H9 (cell line): ENCODE results near the gene MVB12A. TPM values are rescaled to one million over a fixed set of nuclear protein-coding genes. Genes with fewer than 3 reads are reported as not detected.
A peak's percentile ranks its signal among the peaks of the same experiment; 100 is the strongest.

Source experiments
- DNase-seq: peaks from one replicate; pipeline ENCODE4 v3.0.0-alpha.2; 2017
- H2AFZ ChIP-seq: one replicate; pipeline ENCODE4 v1.6.1; 2013; ENCODE audit warnings: mild to moderate bottlenecking, low read length, control low read depth, moderate library complexity
- H2AK5ac ChIP-seq: 2 replicates; pipeline ENCODE4 v1.6.1; 2013; ENCODE audit warnings: low read length, control low read depth, mixed read lengths; ENCODE audit not compliant: insufficient read length
- H2BK120ac ChIP-seq: one replicate; pipeline ENCODE4 v1.6.1; 2013; ENCODE audit warnings: low read depth, mild to moderate bottlenecking, low read length, control low read depth, inconsistent platforms; ENCODE audit not compliant: poor library complexity, severe bottlenecking
- H2BK12ac ChIP-seq: 2 replicates; pipeline ENCODE4 v1.6.1; 2013; ENCODE audit warnings: low read length, control low read depth, mixed read lengths, low read depth; ENCODE audit not compliant: insufficient read length
- H2BK15ac ChIP-seq: 2 replicates; pipeline ENCODE4 v1.6.1; 2013; ENCODE audit warnings: low read depth, low read length, control low read depth
- H2BK20ac ChIP-seq: one replicate; pipeline ENCODE4 v1.6.1; 2013; ENCODE audit warnings: low read depth, mild to moderate bottlenecking, low read length, control low read depth, inconsistent platforms; ENCODE audit not compliant: poor library complexity, severe bottlenecking
- H2BK5ac ChIP-seq: 2 replicates; pipeline ENCODE4 v1.6.1; 2013; ENCODE audit warnings: low read length, control low read depth, mixed read lengths; ENCODE audit not compliant: insufficient read length
- H3K14ac ChIP-seq: 2 replicates; pipeline ENCODE4 v1.6.1; 2013; ENCODE audit warnings: low read length, control low read depth; ENCODE audit not compliant: insufficient read depth
- H3K18ac ChIP-seq: 2 replicates; pipeline ENCODE4 v1.6.1; 2013; ENCODE audit warnings: low read depth, mild to moderate bottlenecking, mixed read lengths, low read length, control low read depth; ENCODE audit not compliant: insufficient read length
- H3K23ac ChIP-seq: 2 replicates; pipeline ENCODE4 v1.6.1; 2013; ENCODE audit warnings: low read length, control low read depth, mixed read lengths, low read depth; ENCODE audit not compliant: insufficient read length
- H3K23me2 ChIP-seq: 2 replicates; pipeline ENCODE4 v1.6.1; 2013; ENCODE audit warnings: low read depth, mild to moderate bottlenecking, mixed read lengths, low read length, control low read depth; ENCODE audit not compliant: insufficient read length, poor library complexity, severe bottlenecking
- H3K27ac ChIP-seq: 2 replicates; pipeline ENCODE4 v1.5.1; 2013; ENCODE audit warnings: low read length, control low read depth, mixed read lengths, low read depth; ENCODE audit not compliant: insufficient read length
- H3K27me3 ChIP-seq: 2 replicates; pipeline ENCODE4 v1.6.1; 2013; ENCODE audit warnings: low read length, control low read depth, inconsistent platforms; ENCODE audit not compliant: insufficient read depth
- H3K4ac ChIP-seq: 2 replicates; pipeline ENCODE4 v1.6.1; 2013; ENCODE audit warnings: low read depth, mild to moderate bottlenecking, control low read depth, inconsistent platforms, low read length, moderate library complexity
- H3K4me1 ChIP-seq: 2 replicates; pipeline ENCODE4 v1.6.1; 2013; ENCODE audit warnings: low read length, control low read depth, inconsistent platforms; ENCODE audit not compliant: insufficient read depth
- H3K4me2 ChIP-seq: 2 replicates; pipeline ENCODE4 v1.6.1; 2013; ENCODE audit warnings: low read length, control low read depth, mixed read lengths; ENCODE audit not compliant: insufficient read length, insufficient read depth
- H3K56ac ChIP-seq: 2 replicates; pipeline ENCODE4 v1.6.1; 2013; ENCODE audit warnings: low read depth, mild to moderate bottlenecking, mixed read lengths, low read length, control low read depth; ENCODE audit not compliant: insufficient read length
- H3K79me1 ChIP-seq: 2 replicates; pipeline ENCODE4 v1.6.1; 2013; ENCODE audit warnings: low read depth, mild to moderate bottlenecking, moderate library complexity, low read length, control low read depth, inconsistent platforms; ENCODE audit not compliant: insufficient read depth, poor library complexity, severe bottlenecking
- H3K79me2 ChIP-seq: 2 replicates; pipeline ENCODE4 v1.6.1; 2013; ENCODE audit warnings: low read length, control low read depth, inconsistent platforms; ENCODE audit not compliant: insufficient read depth
- H3K9ac ChIP-seq: 2 replicates; pipeline ENCODE4 v1.6.1; 2013; ENCODE audit warnings: low read length, control low read depth, mixed read lengths; ENCODE audit not compliant: insufficient read length; ENCODE audit errors: extremely low read depth
- H3K9me3 ChIP-seq: one replicate; pipeline ENCODE4 v1.6.1; 2013; ENCODE audit warnings: low read depth, low read length, inconsistent platforms; ENCODE audit not compliant: control insufficient read depth
- H3T11ph ChIP-seq: one replicate; pipeline ENCODE4 v1.6.1; 2013; ENCODE audit warnings: mild to moderate bottlenecking, low read length, control low read depth, inconsistent platforms
- H4K20me1 ChIP-seq: one replicate; pipeline ENCODE4 v1.6.1; 2013; ENCODE audit not compliant: control insufficient read depth, insufficient read length, insufficient read depth
- H4K5ac ChIP-seq: 2 replicates; pipeline ENCODE4 v1.6.1; 2013; ENCODE audit warnings: low read depth, mild to moderate bottlenecking, mixed read lengths, low read length, control low read depth; ENCODE audit not compliant: insufficient read length
- H4K8ac ChIP-seq: replicated peaks from 2 replicates; pipeline ENCODE4 v1.6.1; 2013; ENCODE audit warnings: low read length, control low read depth, mixed read lengths, low read depth; ENCODE audit not compliant: insufficient read length
- H4K91ac ChIP-seq: 2 replicates; pipeline ENCODE4 v1.6.1; 2013; ENCODE audit warnings: low read depth, mild to moderate bottlenecking, moderate library complexity, mixed read lengths, low read length, control low read depth; ENCODE audit not compliant: insufficient read length
- H3K27ac Mint-ChIP-seq, 3 experiments: 2 replicates in 2 of 3; 3 replicates in 1 of 3; pipeline ENCODE4 v1.8.0; 2020 to 2021; ENCODE audit warnings: mixed read lengths in 3 of 3, mild to moderate bottlenecking in 1 of 3, moderate library complexity in 1 of 3
- H3K27me3 Mint-ChIP-seq: 2 replicates; pipeline ENCODE4 v1.8.0; 2021; ENCODE audit warnings: low read depth, mild to moderate bottlenecking, moderate library complexity, mixed read lengths
- H3K36me3 Mint-ChIP-seq, 3 experiments: 2 replicates in 2 of 3; 3 replicates in 1 of 3; pipeline ENCODE4 v1.8.0; 2020 to 2021; ENCODE audit warnings: low read depth in 3 of 3, mixed read lengths in 3 of 3; ENCODE audit not compliant: insufficient read depth in 1 of 3
- H3K4me1 Mint-ChIP-seq, 2 experiments: 2 replicates each; pipeline ENCODE4 v1.8.0; 2020; ENCODE audit warnings: mixed read lengths in 2 of 2
- H3K4me3 Mint-ChIP-seq, 2 experiments: 2 replicates in 1 of 2; 3 replicates in 1 of 2; pipeline ENCODE4 v1.8.0; 2020 to 2021; ENCODE audit warnings: mild to moderate bottlenecking in 2 of 2, mixed read lengths in 2 of 2, moderate library complexity in 1 of 2
- H3K9me3 Mint-ChIP-seq, 2 experiments: 2 replicates in 1 of 2; 3 replicates in 1 of 2; pipeline ENCODE4 v1.8.0; 2020; ENCODE audit warnings: mild to moderate bottlenecking in 2 of 2, mixed read lengths in 2 of 2, moderate library complexity in 1 of 2
- WGBS: extraction: QIAGEN DNeasy Blood & Tissue Kit; methylation state at CpG from one replicate; pipeline ENCODE4 v1.1.7; 2013; ENCODE audit warnings: missing lambda C conversion rate, low lambda C conversion rate, mixed read lengths; ENCODE audit not compliant: insufficient read length; ENCODE audit errors: extremely low coverage; 5-methylcytosine and 5-hydroxymethylcytosine counted together
- total RNA-seq: library from RNA; stranded (reverse); gene quantifications from 2 replicates; pipeline ENCODE4 v1.2.1, GENCODE V29; 2021
- TF ChIP-seq, protein P1 (sequence below): fragments of 200-600 bp; sonication (generic); conservative IDR thresholded peaks from 3 replicates; pipeline ENCODE4 v1.8.0; 2021; ENCODE audit warnings: antibody characterized with exemption, mild to moderate bottlenecking

The MVB12A gene
- total RNA-seq, 1 experiment from 2014 or later: 50.4 TPM

- Histone ChIP-seq H4K20me1 (no peaks in the 10 kb centered on the region), H2BK120ac (no peak overlapping the region), H4K8ac (no peak overlapping the region), H2AFZ (no peak overlapping the region), H3K4me2 (peak overlapping the region; percentile 88), H2BK20ac (no peak overlapping the region), H4K5ac (no peak overlapping the region), H3K27me3 (no peaks in the 10 kb centered on the region), H3K18ac (peak overlapping the region; percentile 11), H2BK12ac (no peak overlapping the region), H3K56ac (no peak overlapping the region), H4K91ac (no peak overlapping the region), H3K23me2 (peaks cover 14% of the 10 kb centered on the region), H3K9me3 (no peaks in the 10 kb centered on the region), H2BK15ac (no peak overlapping the region; the same call in 1 of the 2 replicates), H3T11ph (no peak overlapping the region), H3K27ac (no peak overlapping the region), H3K4me1 (no peaks in the 10 kb centered on the region), H3K79me1 (no peaks in the 10 kb centered on the region), H3K4ac (no peak overlapping the region), H2AK5ac (no peak overlapping the region), H3K9ac (no peak overlapping the region), H2BK5ac (no peak overlapping the region), H3K14ac (no peak overlapping the region; the same call in 1 of the 2 replicates), H3K23ac (no peak overlapping the region), H3K79me2 (no peaks in the 10 kb centered on the region)
- H3K4me3 Mint-ChIP-seq: peak overlapping the region; percentile 90 to 94
- peaks cover 9 to 10% of the 10 kb centered on the region in 2 experiments for H3K9me3 Mint-ChIP-seq
- TF ChIP-seq, protein P1, sequence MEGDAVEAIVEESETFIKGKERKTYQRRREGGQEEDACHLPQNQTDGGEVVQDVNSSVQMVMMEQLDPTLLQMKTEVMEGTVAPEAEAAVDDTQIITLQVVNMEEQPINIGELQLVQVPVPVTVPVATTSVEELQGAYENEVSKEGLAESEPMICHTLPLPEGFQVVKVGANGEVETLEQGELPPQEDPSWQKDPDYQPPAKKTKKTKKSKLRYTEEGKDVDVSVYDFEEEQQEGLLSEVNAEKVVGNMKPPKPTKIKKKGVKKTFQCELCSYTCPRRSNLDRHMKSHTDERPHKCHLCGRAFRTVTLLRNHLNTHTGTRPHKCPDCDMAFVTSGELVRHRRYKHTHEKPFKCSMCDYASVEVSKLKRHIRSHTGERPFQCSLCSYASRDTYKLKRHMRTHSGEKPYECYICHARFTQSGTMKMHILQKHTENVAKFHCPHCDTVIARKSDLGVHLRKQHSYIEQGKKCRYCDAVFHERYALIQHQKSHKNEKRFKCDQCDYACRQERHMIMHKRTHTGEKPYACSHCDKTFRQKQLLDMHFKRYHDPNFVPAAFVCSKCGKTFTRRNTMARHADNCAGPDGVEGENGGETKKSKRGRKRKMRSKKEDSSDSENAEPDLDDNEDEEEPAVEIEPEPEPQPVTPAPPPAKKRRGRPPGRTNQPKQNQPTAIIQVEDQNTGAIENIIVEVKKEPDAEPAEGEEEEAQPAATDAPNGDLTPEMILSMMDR: peak; percentile 76
- peak overlapping the region in 2 of 3 experiments; percentile 95 to 97; a peak in 4 of 7 replicates for H3K27ac Mint-ChIP-seq
- H3K27me3 Mint-ChIP-seq: peaks cover 22% of the 10 kb centered on the region
- WGBS: no CpG with 5 or more reads among the region's 50 CpGs
- DNase-seq: peak; percentile 95
- H3K36me3 Mint-ChIP-seq: peaks cover 0 to 2% (median 0%) of the 10 kb centered on the region in 3 experiments; a peak in 2 of 7 replicates
- peaks cover 12 to 14% of the 10 kb centered on the region in 2 experiments for H3K4me1 Mint-ChIP-seq
Measured at GRCh38 chr19:17390665-17391370, 29.0 kb upstream of the MVB12A start.
